ENCODE results near the gene SLC23A2.
"Not testable (repeated sequence)": the region's sequence is repeated elsewhere in the genome, so short reads cannot be mapped to it uniquely, and the experiment has no call there.

SLC23A2 gene

DNA sequence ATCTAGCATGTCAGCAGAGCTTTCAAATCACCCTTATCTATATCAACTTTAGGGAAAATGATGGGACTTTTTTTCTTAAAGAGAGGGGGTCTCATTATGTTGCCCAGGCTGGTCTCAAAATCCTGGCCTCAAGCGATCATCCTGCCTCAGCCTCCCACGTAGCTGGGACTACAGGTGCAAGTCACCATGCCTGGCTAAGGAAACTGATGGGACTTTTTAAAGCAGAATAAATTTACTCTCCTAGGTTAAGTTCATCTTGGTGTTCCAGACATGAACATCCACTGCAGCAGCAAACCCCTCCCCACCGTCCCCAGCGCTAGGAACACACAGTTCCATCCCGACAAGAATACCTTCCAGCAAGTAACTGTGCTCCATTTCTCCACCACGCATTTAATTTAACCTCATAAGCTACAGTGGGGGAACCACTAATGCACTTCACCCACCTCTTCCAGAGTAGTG is 64.9 kb downstream of the SLC23A2 start:
- DNase-seq (ENCODE audit: low read depth, low spot score), result no peak

- no peak for DNase-seq (ENCODE audit: low read depth, low spot score)
Measured at GRCh38 chr20:4932061-4932460, 69.2 kb downstream of the SLC23A2 start.

DNA sequence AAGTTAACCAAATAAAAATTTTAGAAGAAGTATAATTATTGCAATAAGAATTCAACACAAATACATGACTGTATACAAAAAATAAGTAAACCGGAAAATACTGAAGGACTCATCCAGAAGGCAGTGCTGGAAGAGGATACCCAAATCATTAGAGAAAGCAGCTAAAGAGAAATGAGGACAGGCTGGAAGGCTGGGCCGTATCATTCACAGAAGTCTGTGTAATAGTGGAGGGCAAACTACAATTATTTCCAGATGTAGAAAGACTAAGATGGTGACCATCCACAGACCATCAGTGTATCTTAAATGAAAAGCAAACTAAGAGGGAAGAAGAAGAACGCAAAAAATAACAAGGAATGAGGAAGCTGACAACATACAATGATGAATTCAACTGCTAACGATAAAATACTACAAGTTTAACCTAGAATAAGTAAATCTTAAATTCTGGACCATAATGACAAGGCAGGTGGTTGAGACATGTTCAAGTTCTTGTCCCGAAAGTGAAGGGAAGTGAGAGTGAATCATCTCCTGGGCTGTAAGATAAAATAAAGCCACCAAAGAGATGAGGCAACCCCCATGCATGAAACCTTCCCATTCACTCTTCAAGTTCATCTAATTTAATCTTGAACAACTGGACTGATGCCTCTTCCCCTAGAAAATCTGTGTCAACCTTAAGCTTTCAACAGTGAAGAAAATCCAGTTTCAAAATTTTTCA is 71.5 kb downstream of the SLC23A2 start:
- DNase-seq (ENCODE audit: low read depth, low spot score), result no peak

- no peak for DNase-seq (ENCODE audit: low read depth, low spot score)
Measured at GRCh38 chr20:4926531-4927156, 74.7 kb downstream of the SLC23A2 start.

DNA sequence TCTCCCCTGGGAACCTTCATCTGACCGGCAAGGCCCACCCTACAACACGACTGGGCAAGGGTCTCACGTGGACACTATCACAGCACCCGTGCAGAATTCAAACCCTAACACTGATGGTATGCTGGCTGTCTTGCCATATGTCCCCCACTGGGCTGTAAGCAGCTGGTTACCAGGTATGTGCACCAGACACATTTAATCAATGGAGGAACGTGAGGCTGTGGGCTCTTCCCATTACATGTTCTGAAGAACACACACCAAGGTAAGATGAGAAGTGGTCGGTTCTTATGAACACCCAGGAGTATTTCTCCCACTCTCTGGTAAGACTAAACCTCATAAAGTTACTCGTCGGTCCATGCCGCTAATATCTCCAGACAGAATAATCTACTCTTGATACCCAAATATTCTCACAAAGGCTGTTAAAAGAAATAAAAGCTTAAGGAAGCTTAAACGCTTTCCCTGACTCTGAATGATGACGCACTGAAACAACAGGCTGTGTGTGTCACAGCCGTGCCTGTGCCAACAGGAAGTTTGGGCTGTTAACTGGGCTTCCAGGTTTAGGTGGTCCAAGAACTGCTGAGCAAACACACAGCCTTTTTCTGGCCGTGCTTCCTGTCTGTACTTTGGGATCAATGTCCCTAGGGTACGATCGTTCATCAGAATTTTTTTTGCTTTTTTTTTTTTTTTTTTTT is 75.3 kb downstream of the SLC23A2 start:
- no peak for DNase-seq (ENCODE audit: low read depth, low spot score)

DNA sequence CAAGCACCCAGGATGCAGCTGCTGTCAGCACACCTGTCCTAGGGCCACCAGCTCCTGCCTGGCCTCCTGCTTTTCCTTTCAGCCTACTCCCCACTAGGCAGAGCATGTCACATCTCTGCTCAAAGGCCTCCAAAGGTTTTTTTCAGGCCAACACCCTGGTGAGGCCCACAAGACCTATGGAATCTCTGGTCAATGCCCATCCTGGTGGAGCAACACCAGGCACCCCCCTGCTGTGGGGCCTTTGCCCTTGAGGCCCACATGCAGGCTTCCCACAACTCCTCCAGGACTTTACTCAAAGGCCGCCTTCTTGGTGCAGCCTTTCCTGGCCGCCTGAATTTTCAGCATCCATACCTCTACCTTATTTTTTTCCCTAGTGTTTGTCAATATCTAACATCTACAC is 76.9 kb downstream of the SLC23A2 start:
- no peak for DNase-seq (ENCODE audit: low read depth, low spot score)

DNA sequence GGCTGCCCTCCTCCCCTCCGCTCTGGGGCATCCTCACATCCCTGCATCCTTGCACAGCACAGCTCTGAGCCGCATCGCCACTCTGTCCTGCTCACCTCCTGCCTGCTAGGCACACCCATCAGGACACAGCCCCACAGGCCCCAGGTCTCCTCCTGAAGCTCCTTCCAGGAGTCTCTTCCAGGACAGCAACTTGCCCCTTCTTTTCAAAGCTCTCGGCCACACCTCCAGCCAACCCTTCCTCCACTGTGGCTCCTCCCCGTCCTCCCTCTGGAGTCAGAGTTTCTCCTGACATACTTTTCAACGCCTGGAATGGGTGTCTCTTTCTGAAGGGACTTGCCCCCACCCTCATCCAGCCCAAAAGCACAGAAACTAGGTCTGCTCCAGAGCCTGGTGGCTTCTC is 77.3 kb downstream of the SLC23A2 start:
- no peak for DNase-seq (ENCODE audit: low read depth, low spot score)

DNA sequence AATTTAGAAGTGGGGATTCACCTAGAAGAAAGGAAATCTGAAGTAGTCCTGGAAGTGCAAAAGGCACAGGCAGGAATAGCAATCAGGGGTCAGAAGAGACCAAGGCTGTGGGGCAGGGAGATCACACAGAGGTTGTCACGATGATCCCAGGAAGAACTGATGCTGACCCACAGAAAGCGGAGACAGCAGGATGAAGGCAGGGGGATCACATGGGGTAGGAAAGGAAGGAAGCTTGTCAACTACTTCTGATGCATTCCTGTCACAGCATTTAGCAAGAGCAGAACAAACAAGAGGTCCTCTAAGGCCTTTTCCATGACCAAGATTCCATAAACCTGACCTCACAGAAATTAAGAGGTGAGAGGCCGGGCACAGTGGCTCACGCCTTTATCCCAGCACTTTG is 79.1 kb downstream of the SLC23A2 start:
- DNase-seq (ENCODE audit: low read depth, low spot score), result no peak

DNA sequence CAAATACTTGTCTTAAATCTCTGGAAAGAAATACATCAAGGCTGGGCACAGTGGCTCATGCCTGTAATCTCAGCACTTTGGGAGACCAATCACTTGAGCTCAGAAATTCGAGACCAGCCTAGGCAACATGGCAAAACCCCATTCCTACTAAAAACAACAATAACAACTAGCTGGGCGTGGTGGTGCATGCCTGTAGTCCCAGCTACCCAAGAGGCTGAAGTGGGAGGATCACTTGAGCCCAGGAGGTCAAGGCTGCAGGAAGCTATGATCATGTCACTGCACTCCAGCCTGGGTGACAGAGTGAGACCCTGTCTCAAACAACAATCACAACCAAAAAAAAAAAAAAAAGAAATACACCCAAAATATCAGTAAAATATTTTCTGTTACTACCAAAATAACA is 80.0 kb downstream of the SLC23A2 start:
- DNase-seq (ENCODE audit: low read depth, low spot score), result not testable (repeated sequence)

DNA sequence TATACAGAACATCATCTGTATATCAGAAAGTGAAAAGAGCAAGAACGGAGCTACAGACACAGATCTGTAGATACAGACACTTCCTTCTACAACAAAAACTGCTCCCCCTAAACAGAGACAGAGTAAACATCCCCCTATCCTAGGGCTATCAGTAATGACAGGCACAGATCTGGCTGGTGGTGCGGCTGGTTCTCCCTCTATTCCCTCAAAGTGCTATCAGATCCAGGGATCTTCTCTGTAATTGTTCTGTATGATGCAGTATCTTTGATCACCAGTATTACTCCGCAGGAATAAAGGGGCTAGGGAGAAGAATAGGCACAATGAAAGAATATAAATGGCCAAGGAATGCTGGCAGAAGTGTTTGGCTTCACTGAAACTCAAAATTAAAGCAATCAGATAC is 80.7 kb downstream of the SLC23A2 start:
- DNase-seq (ENCODE audit: low read depth, low spot score), result no peak

DNA sequence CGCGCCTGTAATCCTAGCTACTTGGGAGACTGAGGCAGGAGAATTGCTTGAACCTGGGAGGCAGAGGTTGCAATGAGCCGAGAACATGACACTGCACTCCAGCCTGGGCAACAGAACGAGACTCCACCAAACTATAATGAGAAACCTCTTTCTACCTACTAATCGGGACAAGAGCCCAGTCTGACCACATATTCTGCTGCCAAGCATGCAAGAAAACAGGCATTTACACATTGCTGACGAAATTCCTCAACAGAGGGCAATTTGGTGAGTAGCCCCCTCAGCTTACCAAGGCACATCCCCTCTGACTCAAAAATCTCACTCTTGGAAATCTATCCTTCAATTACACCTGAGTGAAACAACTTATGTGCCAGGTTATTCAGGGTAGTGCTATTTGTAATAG is 81.2 kb downstream of the SLC23A2 start:
- no peak for DNase-seq (ENCODE audit: low read depth, low spot score)

GRCh38 chr20:4919047-4919704 is 82.1 kb downstream of the SLC23A2 start:
- no peak for DNase-seq (ENCODE audit: low read depth, low spot score)

DNA sequence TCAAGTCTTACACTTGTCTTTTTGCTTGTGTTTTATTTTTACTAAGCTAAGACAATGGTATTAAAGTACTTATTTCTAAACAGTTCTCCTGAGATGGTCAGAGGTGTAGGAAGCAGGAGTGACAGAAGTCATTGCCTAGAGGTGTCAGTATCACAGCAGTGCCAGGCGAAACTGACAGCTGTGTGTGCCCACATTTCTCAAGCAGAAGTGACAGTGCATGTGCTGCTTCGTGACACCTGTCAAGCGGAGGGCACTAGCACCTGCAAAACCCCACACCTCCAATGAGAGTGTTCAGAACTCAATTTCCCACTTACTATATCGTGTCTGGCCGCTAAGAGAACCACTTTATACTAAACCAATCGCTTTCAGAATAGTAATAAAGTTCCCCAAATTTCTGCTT is 82.8 kb downstream of the SLC23A2 start:
- DNase-seq (ENCODE audit: low read depth, low spot score), result no peak

DNA sequence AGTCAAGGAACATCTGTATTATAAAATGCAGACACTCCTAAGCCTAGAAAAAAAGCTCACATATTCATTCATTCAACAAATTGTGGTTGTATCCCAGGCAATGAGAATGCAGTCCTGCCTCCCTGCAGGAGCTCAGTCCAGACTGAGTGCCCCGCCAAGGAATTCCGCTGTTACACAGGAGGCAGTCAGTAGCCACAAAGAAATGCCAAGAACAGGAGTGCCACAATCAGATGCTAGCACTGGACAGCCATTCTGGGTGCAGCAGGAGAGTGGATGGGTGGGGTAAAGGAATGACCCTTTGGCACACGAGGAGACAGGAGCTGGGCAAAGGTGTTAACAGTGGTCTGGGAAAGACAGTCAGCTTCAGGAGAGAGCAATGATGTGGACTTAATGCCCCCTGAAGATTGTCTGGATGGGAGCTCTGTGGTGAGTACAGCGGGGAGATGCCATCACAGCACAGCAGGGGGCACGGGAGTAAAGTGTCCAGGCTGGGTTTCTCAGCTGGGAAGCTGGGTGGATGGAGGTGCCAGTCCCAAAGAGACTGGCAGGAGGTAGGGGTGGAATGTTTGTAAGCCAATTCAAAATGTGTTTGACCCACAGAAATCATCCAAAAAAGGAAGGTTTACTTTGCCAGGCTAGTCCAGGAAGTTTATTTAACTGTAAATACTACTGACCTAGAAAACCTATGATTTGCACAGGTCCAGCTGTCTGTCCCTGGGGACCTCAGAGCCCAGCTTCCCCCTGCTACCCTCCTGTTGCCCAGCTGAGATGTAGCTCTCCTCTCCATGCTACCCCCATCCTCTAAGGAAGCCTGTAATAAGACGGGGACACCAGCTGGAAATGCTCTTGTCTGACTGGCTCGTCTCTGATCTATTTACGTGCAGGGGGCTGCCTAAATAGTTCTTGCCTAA is 84.1 kb downstream of the SLC23A2 start:
- DNase-seq (ENCODE audit: low read depth, low spot score), result no peak

GRCh38 chr20:4913147-4913546 is 88.2 kb downstream of the SLC23A2 start:
- DNase-seq (ENCODE audit: low read depth, low spot score), result no peak

GRCh38 chr20:4912380-4913142 is 88.7 kb downstream of the SLC23A2 start:
- DNase-seq (ENCODE audit: low read depth, low spot score), result no peak

DNA sequence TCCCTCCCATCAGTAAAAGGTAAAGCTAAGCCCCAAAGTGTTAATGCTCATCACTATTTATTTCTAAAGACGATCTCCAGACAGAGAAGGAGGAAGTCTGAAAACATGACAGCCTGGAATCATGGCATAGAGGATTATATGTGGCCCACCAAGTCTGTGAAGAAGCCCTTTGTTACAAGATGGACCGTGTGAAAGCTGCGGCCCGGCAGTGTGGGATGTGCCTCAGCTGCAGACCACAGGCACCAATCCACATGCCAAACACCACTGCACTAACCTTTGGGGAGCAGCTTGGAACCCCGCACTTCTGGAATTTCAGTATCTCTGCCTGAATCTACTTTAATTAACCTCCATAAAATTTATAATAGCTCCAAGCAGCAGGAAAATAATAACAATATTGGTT is 90.4 kb downstream of the SLC23A2 start:
- DNase-seq (ENCODE audit: low read depth, low spot score), result no peak

GRCh38 chr20:4905613-4906012 is 95.7 kb downstream of the SLC23A2 start:
- no peak for DNase-seq (ENCODE audit: low read depth, low spot score)

- no peak for DNase-seq (ENCODE audit: low read depth, low spot score)
Measured at GRCh38 chr20:4905195-4905594, 96.1 kb downstream of the SLC23A2 start.

GRCh38 chr20:4904127-4904860 is 97.0 kb downstream of the SLC23A2 start:
- no peak for DNase-seq (ENCODE audit: low read depth, low spot score)
